ENCODE data around the gene RXRA.

Gene RXRA

DNA sequence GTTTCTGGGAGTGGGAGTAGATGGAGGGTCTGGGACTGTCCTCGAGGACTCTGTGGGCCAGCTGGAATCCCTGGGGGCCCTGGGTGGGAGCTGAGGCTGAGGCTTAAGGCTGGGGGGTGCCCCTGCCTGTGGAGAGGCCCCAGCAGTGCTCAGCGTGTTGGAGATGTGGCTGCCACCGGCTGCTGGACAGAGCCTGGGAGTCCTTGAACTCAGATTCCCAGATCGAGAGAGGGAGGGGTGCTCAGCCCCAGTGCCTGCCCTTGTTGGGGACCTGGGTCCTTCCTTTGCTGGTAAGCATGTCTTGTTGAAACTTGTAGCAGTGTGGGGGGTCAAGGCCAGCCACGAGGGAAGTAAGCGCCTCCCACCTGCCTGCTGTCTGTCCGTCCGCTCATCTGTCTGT, 10.7 kb downstream of the RXRA start:
- no peak overlapping the region for H3K4me3 ChIP-seq (ENCODE audit: insufficient read length, low read depth)
- H3K4me1 ChIP-seq (ENCODE audit: insufficient read depth, insufficient read length), result peaks cover 29% of the 10 kb centered on the region
- no peak overlapping the region for H3K9ac ChIP-seq (ENCODE audit: insufficient read length, low read depth)
- no peaks in the 10 kb centered on the region for H3K9me3 ChIP-seq (ENCODE audit: insufficient read depth, low read length)
- no peaks in the 10 kb centered on the region for H3K27me3 ChIP-seq (ENCODE audit: insufficient read depth, insufficient read length)
- DNase-seq (ENCODE audit: low read depth, low spot score), result no peak
- TF ChIP-seq YY1 (IDR thresholded peaks at IDR 0.05; ENCODE audit: insufficient read depth, insufficient read length) (no peak), SUZ12 (IDR thresholded peaks at IDR 0.05; ENCODE audit: extremely low read depth, insufficient read depth, insufficient read length) (no peak), ZNF274 (IDR thresholded peaks at IDR 0.05; ENCODE audit: low read depth, low read length) (no peak)
- peaks cover 3% of the 10 kb centered on the region for H3K36me3 ChIP-seq (ENCODE audit: insufficient read depth, insufficient read length, low read length)

DNA sequence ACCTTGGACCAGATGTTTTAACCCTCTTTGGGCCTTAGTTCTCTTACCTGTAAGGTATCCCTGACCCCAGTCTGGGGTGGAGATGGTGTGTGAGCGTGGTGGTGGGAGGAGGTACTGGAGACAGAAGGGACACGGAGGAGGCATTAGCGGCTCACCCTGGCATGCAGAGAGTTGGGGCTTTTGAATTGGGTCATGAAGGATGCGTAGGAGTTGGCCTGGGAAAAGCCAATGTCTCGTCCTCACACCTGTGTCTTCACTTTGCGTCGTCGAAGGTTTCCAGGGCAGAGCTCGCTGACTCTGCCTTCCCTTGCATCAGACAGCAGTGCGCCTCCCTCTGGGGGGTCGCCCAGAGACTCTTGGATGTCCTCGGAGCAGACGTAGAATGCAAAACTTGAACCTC, 11.2 kb downstream of the RXRA start:
- no peak overlapping the region for H3K9ac ChIP-seq (ENCODE audit: insufficient read length, low read depth)
- no peaks in the 10 kb centered on the region for H3K9me3 ChIP-seq (ENCODE audit: insufficient read depth, low read length)
- H3K27me3 ChIP-seq (ENCODE audit: insufficient read depth, insufficient read length), result no peaks in the 10 kb centered on the region
- no peak for TF ChIP-seq SUZ12 (IDR thresholded peaks at IDR 0.05; ENCODE audit: extremely low read depth, insufficient read depth, insufficient read length)
- H3K4me1 ChIP-seq (ENCODE audit: insufficient read depth, insufficient read length), result peaks cover 27% of the 10 kb centered on the region
- H3K4me3 ChIP-seq (ENCODE audit: insufficient read length, low read depth), result no peak overlapping the region
- H3K36me3 ChIP-seq (ENCODE audit: insufficient read depth, insufficient read length, low read length), result peaks cover 3% of the 10 kb centered on the region
- no peak for DNase-seq (ENCODE audit: low read depth, low spot score)

DNA sequence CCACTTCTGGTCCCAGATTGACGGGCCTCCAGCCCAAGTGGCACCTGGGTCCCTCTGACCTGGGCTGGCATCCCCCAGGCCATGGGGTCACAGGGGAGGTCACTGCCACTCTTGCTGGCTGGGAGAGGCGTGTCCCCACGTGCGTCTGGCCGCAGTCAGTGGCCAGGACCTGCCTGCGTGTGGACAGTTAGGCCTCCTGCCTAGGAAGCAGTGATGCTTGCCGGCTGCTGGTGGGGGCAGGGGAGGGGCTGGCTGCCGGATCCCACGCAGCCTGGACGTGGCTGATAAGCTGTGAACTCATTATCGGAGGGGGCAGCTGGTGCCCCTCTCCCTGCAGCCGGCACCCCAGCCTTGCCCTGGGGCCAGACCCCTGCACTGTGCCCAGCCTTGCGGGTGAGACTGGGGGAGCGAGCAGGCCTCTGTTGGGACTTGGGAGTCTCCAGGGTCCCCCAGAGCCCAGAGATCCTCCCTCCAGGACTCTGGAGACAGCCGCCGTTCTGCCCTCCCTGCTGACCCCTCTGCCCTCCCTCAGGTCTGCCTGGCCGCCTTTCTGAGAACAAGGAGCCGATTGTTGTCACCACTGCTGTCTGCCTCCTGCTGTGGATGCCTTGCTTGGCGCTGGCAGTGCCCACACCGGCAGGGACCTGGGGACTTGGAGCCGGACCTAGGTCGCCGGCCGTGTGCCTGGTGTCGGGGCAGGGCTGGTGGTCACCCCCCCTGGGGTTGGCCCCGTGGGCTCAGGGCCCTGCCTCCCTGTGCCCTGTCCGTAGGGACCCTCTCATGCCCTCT, 12.3 kb downstream of the RXRA start:
- H3K4me3 ChIP-seq (ENCODE audit: insufficient read length, low read depth), result no peak overlapping the region

DNA sequence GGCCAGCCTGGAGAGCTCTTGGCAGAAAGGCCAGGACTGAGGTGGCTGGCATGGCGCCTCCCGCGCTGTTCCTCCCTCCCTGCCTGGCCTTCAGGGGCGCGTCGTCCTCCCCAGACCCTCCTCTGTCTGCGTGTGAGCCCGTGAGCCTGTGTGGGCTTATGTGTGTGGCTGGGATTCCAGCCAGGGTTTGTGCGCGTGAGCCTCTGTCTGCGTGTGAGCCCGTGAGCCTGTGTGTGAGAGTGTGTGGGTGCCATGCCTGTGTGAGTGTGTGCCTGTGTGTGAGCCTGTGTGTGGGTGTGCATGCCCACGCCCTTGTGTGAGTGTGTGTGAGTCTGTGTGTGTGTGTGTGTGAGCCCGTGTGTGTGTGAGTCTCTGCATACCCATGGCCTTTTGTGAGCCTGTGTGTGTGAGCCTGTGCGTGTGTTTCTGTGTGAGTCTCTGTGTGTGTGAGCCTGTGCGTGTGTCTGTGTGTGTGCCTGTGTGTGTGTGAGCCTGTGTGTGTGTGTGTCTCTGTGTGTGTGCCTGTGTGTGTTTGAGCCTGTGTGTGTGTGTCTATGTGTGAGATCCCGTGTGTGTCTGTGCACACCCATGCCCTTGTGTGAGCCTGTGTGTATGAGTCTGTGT, 13.0 kb downstream of the RXRA start:
- no peak for DNase-seq (ENCODE audit: low read depth, low spot score)
- Histone ChIP-seq H3K4me1 (ENCODE audit: insufficient read depth, insufficient read length) (peaks cover 27% of the 10 kb centered on the region), H3K27me3 (ENCODE audit: insufficient read depth, insufficient read length) (no peaks in the 10 kb centered on the region), H3K9me3 (ENCODE audit: insufficient read depth, low read length) (no peaks in the 10 kb centered on the region), H3K9ac (ENCODE audit: insufficient read length, low read depth) (no peak overlapping the region), H3K36me3 (ENCODE audit: insufficient read depth, insufficient read length, low read length) (peaks cover 3% of the 10 kb centered on the region), H3K4me3 (ENCODE audit: insufficient read length, low read depth) (no peak overlapping the region)
- TF ChIP-seq SUZ12 (IDR thresholded peaks at IDR 0.05; ENCODE audit: extremely low read depth, insufficient read depth, insufficient read length), result no peak
- TF ChIP-seq ZNF274 (IDR thresholded peaks at IDR 0.05; ENCODE audit: low read depth, low read length), result no peak
- TF ChIP-seq YY1 (IDR thresholded peaks at IDR 0.05; ENCODE audit: insufficient read depth, insufficient read length), result no peak

More for the DNA sequence above, 12.3 kb downstream of the RXRA start:
- DNase-seq (ENCODE audit: low read depth, low spot score), result no peak
- no peak for TF ChIP-seq ZNF274 (IDR thresholded peaks at IDR 0.05; ENCODE audit: low read depth, low read length)
- TF ChIP-seq SUZ12 (IDR thresholded peaks at IDR 0.05; ENCODE audit: extremely low read depth, insufficient read depth, insufficient read length), result no peak
- no peak for TF ChIP-seq YY1 (IDR thresholded peaks at IDR 0.05; ENCODE audit: insufficient read depth, insufficient read length)
- Histone ChIP-seq H3K4me1 (ENCODE audit: insufficient read depth, insufficient read length) (peaks cover 21% of the 10 kb centered on the region), H3K36me3 (ENCODE audit: insufficient read depth, insufficient read length, low read length) (peaks cover 3% of the 10 kb centered on the region), H3K9ac (ENCODE audit: insufficient read length, low read depth) (no peak overlapping the region), H3K27me3 (ENCODE audit: insufficient read depth, insufficient read length) (no peaks in the 10 kb centered on the region), H3K9me3 (ENCODE audit: insufficient read depth, low read length) (no peaks in the 10 kb centered on the region)

DNA sequence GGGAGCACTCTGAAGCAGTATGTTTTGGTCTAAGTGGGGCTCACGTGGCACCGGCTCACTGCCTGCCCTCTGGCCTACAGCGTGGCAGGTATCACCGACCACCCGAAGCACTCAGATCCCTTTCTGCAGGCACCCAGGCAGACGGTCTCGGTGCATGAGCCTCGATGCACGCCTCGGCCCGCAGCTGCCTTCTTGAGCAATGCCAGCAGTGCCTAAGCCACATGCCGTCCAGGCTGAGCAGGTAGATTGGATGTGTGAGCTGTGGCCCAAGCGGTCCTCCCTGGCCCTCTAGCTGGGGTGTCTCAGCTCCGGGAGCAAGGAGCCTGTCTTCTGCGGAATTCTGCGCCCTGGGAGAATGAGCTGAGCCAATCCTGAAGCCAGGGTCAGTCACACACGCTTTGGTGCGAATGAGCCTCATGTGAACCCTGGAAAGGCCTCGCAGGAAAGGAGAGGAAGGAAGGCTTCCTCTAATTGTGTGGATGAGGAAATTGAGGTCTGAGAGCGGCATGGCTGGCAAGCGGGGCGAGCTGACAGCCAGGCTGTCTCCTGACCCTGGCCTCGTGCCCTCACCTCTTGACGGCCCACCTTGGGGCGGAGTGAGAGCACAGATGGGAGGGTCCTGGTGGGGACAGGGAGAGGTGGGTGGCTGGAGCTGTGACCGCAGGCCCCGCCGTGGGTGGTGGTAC, 14.4 kb downstream of the RXRA start:
- H3K4me1 ChIP-seq (ENCODE audit: insufficient read depth, insufficient read length), result peaks cover 31% of the 10 kb centered on the region
- H3K36me3 ChIP-seq (ENCODE audit: insufficient read depth, insufficient read length, low read length), result peaks cover 3% of the 10 kb centered on the region
- TF ChIP-seq YY1 (IDR thresholded peaks at IDR 0.05; ENCODE audit: insufficient read depth, insufficient read length) (no peak), SUZ12 (IDR thresholded peaks at IDR 0.05; ENCODE audit: extremely low read depth, insufficient read depth, insufficient read length) (no peak), ZNF274 (IDR thresholded peaks at IDR 0.05; ENCODE audit: low read depth, low read length) (no peak)
- no peaks in the 10 kb centered on the region for H3K9me3 ChIP-seq (ENCODE audit: insufficient read depth, low read length)
- peak overlapping the region; percentile 11 for H3K9ac ChIP-seq (ENCODE audit: insufficient read length, low read depth)
- DNase-seq (ENCODE audit: low read depth, low spot score), result no peak
- no peak overlapping the region for H3K4me3 ChIP-seq (ENCODE audit: insufficient read length, low read depth)
- H3K27me3 ChIP-seq (ENCODE audit: insufficient read depth, insufficient read length), result no peaks in the 10 kb centered on the region

DNA sequence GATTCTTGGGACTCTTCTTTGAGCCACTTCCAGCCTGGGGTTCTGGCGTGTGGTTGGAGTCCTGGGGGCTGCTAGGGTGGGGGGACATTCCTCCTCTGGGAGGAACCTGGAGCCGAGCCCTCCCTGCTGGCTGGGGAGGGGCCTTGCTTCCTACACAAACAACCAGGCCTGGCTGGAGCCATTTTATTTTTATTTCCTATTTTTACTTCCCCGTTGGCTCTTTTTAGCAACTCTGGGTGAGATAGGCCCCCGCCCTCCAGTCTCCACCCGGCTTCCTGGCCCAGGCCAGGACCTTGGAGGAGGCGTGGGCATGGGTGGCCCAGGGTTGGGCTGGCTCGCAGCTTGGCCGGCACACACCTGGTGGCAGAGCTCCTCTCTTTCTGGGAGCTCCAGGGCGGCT, 15.1 kb downstream of the RXRA start:
- TF ChIP-seq ZNF274 (IDR thresholded peaks at IDR 0.05; ENCODE audit: low read depth, low read length) (no peak), SUZ12 (IDR thresholded peaks at IDR 0.05; ENCODE audit: extremely low read depth, insufficient read depth, insufficient read length) (no peak), YY1 (IDR thresholded peaks at IDR 0.05; ENCODE audit: insufficient read depth, insufficient read length) (no peak)
- Histone ChIP-seq H3K4me1 (ENCODE audit: insufficient read depth, insufficient read length) (peaks cover 33% of the 10 kb centered on the region), H3K4me3 (ENCODE audit: insufficient read length, low read depth) (no peak overlapping the region), H3K9me3 (ENCODE audit: insufficient read depth, low read length) (no peaks in the 10 kb centered on the region), H3K9ac (ENCODE audit: insufficient read length, low read depth) (no peak overlapping the region), H3K36me3 (ENCODE audit: insufficient read depth, insufficient read length, low read length) (peaks cover 3% of the 10 kb centered on the region), H3K27me3 (ENCODE audit: insufficient read depth, insufficient read length) (no peaks in the 10 kb centered on the region)
- no peak for DNase-seq (ENCODE audit: low read depth, low spot score)
